GM23338 (cell line): ENCODE data around the gene DNAJC22.

Experiments used
- CREB1 ChIP-seq: fragments of 250-450 bp; sonication (Bioruptor Pico); IDR thresholded peaks from 2 replicates; pipeline ENCODE4 v1.5.0; 2020; ENCODE audit warnings: low read depth, mild to moderate bottlenecking, moderate library complexity
- EZH2 ChIP-seq: fragments of 200-600 bp; sonication (generic); IDR thresholded peaks from one replicate; pipeline ENCODE4 v1.8.0; 2017; ENCODE audit warnings: antibody characterized with exemption, mild to moderate bottlenecking, low read depth; ENCODE audit not compliant: unreplicated experiment
- EZH2phosphoT487 ChIP-seq: fragments of 200-600 bp; sonication (generic); IDR thresholded peaks from one replicate; pipeline ENCODE4 v1.8.1; 2018; ENCODE audit warnings: antibody characterized with exemption; ENCODE audit not compliant: unreplicated experiment
- JUNB ChIP-seq: IDR thresholded peaks from one replicate; pipeline ENCODE4 v1.6.1; 2016; ENCODE audit warnings: antibody characterized with exemption; ENCODE audit not compliant: unreplicated experiment
- NANOG ChIP-seq: IDR thresholded peaks from 2 replicates; pipeline ENCODE4 v1.6.1; 2016; ENCODE audit warnings: antibody characterized with exemption, borderline replicate concordance
- POLR2AphosphoS5 ChIP-seq: IDR thresholded peaks from 2 replicates; pipeline ENCODE4 v1.6.1; 2016; ENCODE audit warnings: antibody characterized with exemption, low read depth
- REST ChIP-seq: IDR thresholded peaks from one replicate; pipeline ENCODE4 v1.6.1; 2018; ENCODE audit warnings: antibody characterized with exemption; ENCODE audit not compliant: unreplicated experiment
- ZNF114 ChIP-seq: fragments of 250-450 bp; sonication (Bioruptor Pico); IDR thresholded peaks from 2 replicates; pipeline ENCODE4 v1.5.0; 2020; ENCODE audit warnings: mild to moderate bottlenecking, moderate library complexity
- TF ChIP-seq, protein P1 (sequence below), 2 experiments: fragments of 200-600 bp in 1 of 2; sonication (generic) in 1 of 2; conservative IDR thresholded peaks; 2 replicates each; pipeline versions ENCODE4 v1.5.1 to v1.6.1; 2016 to 2017; ENCODE audit warnings: antibody characterized with exemption in 2 of 2, low read depth in 2 of 2, mild to moderate bottlenecking in 2 of 2, moderate library complexity in 1 of 2
- TF ChIP-seq, protein P2 (sequence below): IDR thresholded peaks from 2 replicates; pipeline ENCODE4 v1.6.1; 2016; ENCODE audit warnings: antibody characterized with exemption

- TF ChIP-seq EZH2phosphoT487 (no peak), REST (no peak), EZH2 (no peak), ZNF114 (no peak), POLR2AphosphoS5 (no peak), CREB1 (CRISPR knock-in tag) (no peak), JUNB (no peak), NANOG (no peak)
- TF ChIP-seq, protein P1, sequence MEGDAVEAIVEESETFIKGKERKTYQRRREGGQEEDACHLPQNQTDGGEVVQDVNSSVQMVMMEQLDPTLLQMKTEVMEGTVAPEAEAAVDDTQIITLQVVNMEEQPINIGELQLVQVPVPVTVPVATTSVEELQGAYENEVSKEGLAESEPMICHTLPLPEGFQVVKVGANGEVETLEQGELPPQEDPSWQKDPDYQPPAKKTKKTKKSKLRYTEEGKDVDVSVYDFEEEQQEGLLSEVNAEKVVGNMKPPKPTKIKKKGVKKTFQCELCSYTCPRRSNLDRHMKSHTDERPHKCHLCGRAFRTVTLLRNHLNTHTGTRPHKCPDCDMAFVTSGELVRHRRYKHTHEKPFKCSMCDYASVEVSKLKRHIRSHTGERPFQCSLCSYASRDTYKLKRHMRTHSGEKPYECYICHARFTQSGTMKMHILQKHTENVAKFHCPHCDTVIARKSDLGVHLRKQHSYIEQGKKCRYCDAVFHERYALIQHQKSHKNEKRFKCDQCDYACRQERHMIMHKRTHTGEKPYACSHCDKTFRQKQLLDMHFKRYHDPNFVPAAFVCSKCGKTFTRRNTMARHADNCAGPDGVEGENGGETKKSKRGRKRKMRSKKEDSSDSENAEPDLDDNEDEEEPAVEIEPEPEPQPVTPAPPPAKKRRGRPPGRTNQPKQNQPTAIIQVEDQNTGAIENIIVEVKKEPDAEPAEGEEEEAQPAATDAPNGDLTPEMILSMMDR (conservative IDR thresholded peaks at IDR 0.05; ENCODE audit: low read depth in 2 of 2) = no peak
- TF ChIP-seq, protein P2, sequence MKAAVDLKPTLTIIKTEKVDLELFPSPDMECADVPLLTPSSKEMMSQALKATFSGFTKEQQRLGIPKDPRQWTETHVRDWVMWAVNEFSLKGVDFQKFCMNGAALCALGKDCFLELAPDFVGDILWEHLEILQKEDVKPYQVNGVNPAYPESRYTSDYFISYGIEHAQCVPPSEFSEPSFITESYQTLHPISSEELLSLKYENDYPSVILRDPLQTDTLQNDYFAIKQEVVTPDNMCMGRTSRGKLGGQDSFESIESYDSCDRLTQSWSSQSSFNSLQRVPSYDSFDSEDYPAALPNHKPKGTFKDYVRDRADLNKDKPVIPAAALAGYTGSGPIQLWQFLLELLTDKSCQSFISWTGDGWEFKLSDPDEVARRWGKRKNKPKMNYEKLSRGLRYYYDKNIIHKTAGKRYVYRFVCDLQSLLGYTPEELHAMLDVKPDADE = no peak
Observed at GRCh38 chr12:49400304-49400703, 53.6 kb downstream of the DNAJC22 start.
